Stomach (tissue), 9 donors: ENCODE measurements around the gene ASPDH. TPM values are rescaled to one million over a fixed set of nuclear protein-coding genes. Genes with fewer than 3 reads are reported as not detected.

ENCODE experiments used
- DNase-seq, 2 donors: peaks; one replicate each; pipeline versions ENCODE4 v3.0.0 to v3.0.0-alpha.2; 2013 to 2019
- H3K27ac ChIP-seq, 5 donors: fragments of 200-600 bp in 4 of 5; sonication (generic) in 4 of 5; one replicate each; pipeline ENCODE4 v1.5.1; 2013 to 2019; ENCODE audit warnings: mild to moderate bottlenecking in 1 of 5, moderate library complexity in 1 of 5
- H3K27me3 ChIP-seq, 3 donors: fragments of 200-600 bp; sonication (generic); one replicate each; pipeline ENCODE4 v1.5.1; 2017 to 2019; ENCODE audit warnings: mixed run types in 1 of 3
- H3K36me3 ChIP-seq, 4 donors: fragments of 200-600 bp; sonication (generic); 1 replicate in 3 of 4; 2 replicates in 1 of 4; pipeline ENCODE4 v1.5.1; 2016 to 2019
- H3K4me1 ChIP-seq, 4 donors: fragments of 200-600 bp; sonication (generic); one replicate each; pipeline ENCODE4 v1.5.1; 2016 to 2019
- H3K4me3 ChIP-seq, 4 donors: fragments of 200-600 bp; sonication (generic) in 3 of 4; one replicate each; pipeline ENCODE4 v1.5.1; 2016 to 2019; ENCODE audit warnings: mild to moderate bottlenecking in 1 of 4
- H3K9me3 ChIP-seq, 4 donors: fragments of 200-600 bp; sonication (generic); one replicate each; pipeline ENCODE4 v1.5.1; 2016 to 2019
- EP300 ChIP-seq: sonication (generic); formaldehyde crosslinking; IDR thresholded peaks from one replicate; pipeline ENCODE4 v1.6.1; 2017; ENCODE audit warnings: antibody characterized with exemption
- POLR2A ChIP-seq, 4 donors: fragments of 450-650 bp; IDR thresholded peaks; one replicate each; pipeline ENCODE4 v1.6.1; 2016; ENCODE audit warnings: antibody characterized with exemption in 4 of 4, control low read depth in 2 of 4, mild to moderate bottlenecking in 1 of 4, moderate library complexity in 1 of 4
- POLR2AphosphoS5 ChIP-seq, 3 donors: sonication (generic); formaldehyde crosslinking; IDR thresholded peaks; one replicate each; pipeline ENCODE4 v1.6.1; 2016; ENCODE audit warnings: antibody characterized with exemption in 3 of 3
- WGBS, 5 donors: extraction: QIAGEN DNeasy Blood & Tissue Kit in 3 of 5; methylation state at CpG; one replicate each; pipeline versions ENCODE4 v1.1.5 to v1.1.7; 2013 to 2018; 5-methylcytosine and 5-hydroxymethylcytosine counted together
- intact Hi-C: fragments of 100-400 bp; cut with DNase I; formaldehyde crosslinking; loops from one replicate; pipeline ENCODE4 v1.15.1; 2023; ENCODE audit warnings: low total_unique reads
- polyA plus RNA-seq, 3 donors: library from polyadenylated mRNA; stranded (reverse); fragments of 200-250 nt; gene quantifications; one replicate each; pipeline ENCODE4 v1.2.3, GENCODE V29; 2013
- total RNA-seq, 5 donors: library from RNA; depleted of rRNA; stranded (reverse); fragments of >200 nt; gene quantifications; one replicate each; pipeline versions ENCODE4 v1.1.0 to v1.2.3, GENCODE V29; 2014 to 2016
- TF ChIP-seq, protein P1 (sequence below), 7 experiments: fragments of 450-650 bp in 4 of 7; fragments of 200-600 bp in 3 of 7; sonication (generic) in 3 of 7; IDR thresholded peaks; one replicate each; pipeline ENCODE4 v1.5.1; 2016 to 2019; ENCODE audit warnings: antibody characterized with exemption in 7 of 7, control low read depth in 2 of 7, mild to moderate bottlenecking in 1 of 7
- donor health status: healthy with polysubstance abuse.
- donor health status: Bipolar disorder and iron deficiency.
- donor health status: healthy.

Gene ASPDH
- total and polyA plus RNA-seq, 8 donors, result not detected

DNA sequence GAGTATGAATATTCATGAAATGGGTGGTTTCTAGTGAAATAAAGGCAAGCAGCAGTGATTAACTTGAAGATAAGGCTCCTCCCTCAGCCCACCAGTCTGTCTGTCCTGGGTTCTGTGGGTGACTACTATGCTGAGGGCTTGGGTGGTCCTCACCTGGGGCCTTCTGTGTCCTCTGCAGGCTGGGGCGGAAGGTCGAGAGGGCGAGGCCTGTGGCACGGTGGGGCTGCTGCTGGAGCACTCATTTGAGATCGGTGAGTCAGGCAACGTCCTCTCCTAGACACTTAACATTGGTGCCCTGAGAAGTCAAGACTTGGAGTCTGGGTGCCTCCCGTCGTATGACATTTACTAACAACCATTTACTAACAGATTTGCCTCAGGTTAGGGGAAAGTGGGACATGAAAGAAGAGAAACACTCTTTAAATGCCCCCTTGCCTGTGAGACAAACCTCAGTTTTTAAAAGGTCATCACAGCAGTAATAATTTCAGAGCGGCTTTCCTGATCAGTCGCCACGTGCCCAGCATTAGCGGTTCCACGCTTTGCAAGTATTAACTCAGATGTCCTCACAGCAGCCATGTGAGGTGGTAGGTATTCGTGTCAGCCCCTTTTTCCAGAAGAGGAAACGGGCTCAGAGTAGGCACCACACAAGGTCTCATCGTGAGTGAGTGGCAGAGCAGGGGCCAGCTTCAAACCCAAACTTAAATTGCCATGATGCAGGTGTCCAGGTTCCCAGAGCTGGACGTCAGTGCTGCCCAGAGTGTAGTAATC, 35.8 kb downstream of the ASPDH start:
- intact Hi-C loops, result no loop called here
- no peak for DNase-seq
- H3K36me3 ChIP-seq, result peaks cover 37 to 51% (median 48%) of the 10 kb centered on the region in 4 donors
- peak overlapping the region in 3 of 4 donors; percentile 86 to 96 (median 91) for H3K4me3 ChIP-seq
- H3K27me3 ChIP-seq, result no peaks in the 10 kb centered on the region
- WGBS, 5 donors, result 93 to 97% (median 95%) methylated on average over 17 of the region's 17 CpGs
- no peak overlapping the region for H3K27ac ChIP-seq
- no peak for TF ChIP-seq POLR2A (IDR thresholded peaks at IDR 0.05)
- no peak for TF ChIP-seq POLR2AphosphoS5 (IDR thresholded peaks at IDR 0.05)
- TF ChIP-seq, protein P1, sequence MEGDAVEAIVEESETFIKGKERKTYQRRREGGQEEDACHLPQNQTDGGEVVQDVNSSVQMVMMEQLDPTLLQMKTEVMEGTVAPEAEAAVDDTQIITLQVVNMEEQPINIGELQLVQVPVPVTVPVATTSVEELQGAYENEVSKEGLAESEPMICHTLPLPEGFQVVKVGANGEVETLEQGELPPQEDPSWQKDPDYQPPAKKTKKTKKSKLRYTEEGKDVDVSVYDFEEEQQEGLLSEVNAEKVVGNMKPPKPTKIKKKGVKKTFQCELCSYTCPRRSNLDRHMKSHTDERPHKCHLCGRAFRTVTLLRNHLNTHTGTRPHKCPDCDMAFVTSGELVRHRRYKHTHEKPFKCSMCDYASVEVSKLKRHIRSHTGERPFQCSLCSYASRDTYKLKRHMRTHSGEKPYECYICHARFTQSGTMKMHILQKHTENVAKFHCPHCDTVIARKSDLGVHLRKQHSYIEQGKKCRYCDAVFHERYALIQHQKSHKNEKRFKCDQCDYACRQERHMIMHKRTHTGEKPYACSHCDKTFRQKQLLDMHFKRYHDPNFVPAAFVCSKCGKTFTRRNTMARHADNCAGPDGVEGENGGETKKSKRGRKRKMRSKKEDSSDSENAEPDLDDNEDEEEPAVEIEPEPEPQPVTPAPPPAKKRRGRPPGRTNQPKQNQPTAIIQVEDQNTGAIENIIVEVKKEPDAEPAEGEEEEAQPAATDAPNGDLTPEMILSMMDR (IDR thresholded peaks at IDR 0.05), result no peak
- TF ChIP-seq EP300, result no peak
- H3K9me3 ChIP-seq, result no peaks in the 10 kb centered on the region
- H3K4me1 ChIP-seq, result peaks cover 12 to 29% (median 20%) of the 10 kb centered on the region in 4 donors

DNA sequence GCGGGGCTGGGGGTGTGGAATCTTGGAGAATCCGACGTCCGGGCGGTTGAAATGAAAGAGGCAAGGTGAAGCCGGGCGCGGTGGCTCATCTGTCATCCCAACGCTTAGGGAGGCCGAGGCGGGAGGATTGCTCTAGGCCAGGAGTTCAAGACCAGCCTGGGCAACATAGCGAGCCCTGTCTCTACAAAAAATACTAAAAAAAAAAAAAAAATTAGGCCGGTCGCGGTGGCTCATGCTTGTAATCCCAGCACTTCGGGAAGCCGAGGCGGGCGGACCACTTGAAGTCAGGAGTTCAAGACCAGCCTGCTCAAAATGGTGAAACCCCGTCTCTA, 36.8 kb downstream of the ASPDH start:
- DNase-seq, result no peak
- intact Hi-C loops, result no loop called here
- WGBS, 5 donors, result 15 to 20% (median 16%) methylated on average over 19 to 20 of the region's 20 CpGs

DNA sequence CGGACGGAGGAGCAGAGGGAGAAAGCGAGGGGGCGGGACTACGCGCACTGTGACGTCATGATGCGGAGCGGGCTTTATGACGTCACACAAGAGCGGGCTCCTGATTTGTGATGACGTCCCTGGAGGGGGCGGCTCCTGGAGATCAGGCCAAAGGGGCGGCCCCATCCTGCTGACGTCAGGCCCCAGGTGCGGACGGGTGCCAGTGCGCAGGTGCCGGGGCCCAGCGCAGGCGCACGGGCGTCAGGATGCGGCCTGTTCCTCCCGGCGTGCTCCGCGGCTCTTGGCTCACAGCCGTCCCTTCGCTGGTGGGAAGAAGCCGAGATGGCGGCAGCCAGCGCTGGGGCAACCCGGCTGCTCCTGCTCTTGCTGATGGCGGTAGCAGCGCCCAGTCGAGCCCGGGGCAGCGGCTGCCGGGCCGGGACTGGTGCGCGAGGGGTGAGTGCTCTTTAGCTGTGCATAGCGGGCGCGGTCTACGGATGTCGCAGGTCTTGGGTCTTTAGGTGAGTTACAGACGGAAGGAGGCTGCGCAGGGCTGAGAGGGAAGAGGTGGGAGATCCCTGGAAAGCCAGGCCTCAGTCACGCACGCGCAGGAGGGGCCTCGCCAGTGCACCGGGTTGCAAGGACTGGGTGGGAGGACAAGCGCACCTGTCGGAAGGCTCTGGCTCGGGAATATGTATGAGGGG, 37.3 kb downstream of the ASPDH start, which contains the start of the genes EMC10 and GARIN5A:
TSS of gene EMC10 (plus strand) at position 284 of the 683 bp plus-strand sequence. CDS start at position 322, 38 bp downstream.
TSS of gene GARIN5A (minus strand) at position 625 of the 683 bp plus-strand sequence. CDS start at position 165, 460 bp downstream.
- intact Hi-C loops, result no loop called here

More for the DNA sequence above, 36.8 kb downstream of the ASPDH start:
- no peak for TF ChIP-seq POLR2A (IDR thresholded peaks at IDR 0.05)
- TF ChIP-seq EP300, result no peak
- TF ChIP-seq POLR2AphosphoS5 (IDR thresholded peaks at IDR 0.05), result no peak
- TF ChIP-seq, protein P1 (IDR thresholded peaks at IDR 0.05), result no peak
- peak overlapping the region; percentile 86 to 97 (median 94) for H3K4me3 ChIP-seq
- H3K9me3 ChIP-seq, result no peaks in the 10 kb centered on the region
- H3K36me3 ChIP-seq, result peaks cover 27 to 40% (median 38%) of the 10 kb centered on the region in 4 donors
- peak overlapping the region; percentile 86 to 90 (median 89) for H3K27ac ChIP-seq
- H3K27me3 ChIP-seq, result no peaks in the 10 kb centered on the region
- H3K4me1 ChIP-seq, result peaks cover 12 to 29% (median 20%) of the 10 kb centered on the region in 4 donors

More for the DNA sequence above, 37.3 kb downstream of the ASPDH start, which contains the start of the genes EMC10 and GARIN5A:
- WGBS, 5 donors, result 1 to 4% (median 3%) methylated on average over 48 to 58 of the region's 58 CpGs
- Histone ChIP-seq H3K36me3 (peaks cover 22 to 35% (median 33%) of the 10 kb centered on the region in 4 donors), H3K9me3 (no peaks in the 10 kb centered on the region), H3K27ac (peak within 1 kb of the TSS; percentile 86 to 90 (median 89)), H3K4me3 (peak within 1 kb of the TSS; percentile 86 to 97 (median 94)), H3K27me3 (no peaks in the 10 kb centered on the region), H3K4me1 (peaks cover 12 to 29% (median 20%) of the 10 kb centered on the region in 4 donors)
- peak; percentile 94 to 99 for DNase-seq
- TF ChIP-seq, protein P1 (IDR thresholded peaks at IDR 0.05), result peak in 1 of 7 experiments; percentile 23
- peak; percentile 81 to 90 (median 88) for TF ChIP-seq POLR2AphosphoS5 (IDR thresholded peaks at IDR 0.05)
- TF ChIP-seq POLR2A (IDR thresholded peaks at IDR 0.05), result peak in 1 of 4 donors; percentile 52
- TF ChIP-seq EP300, result no peak
